TTC549 (cell line): ENCODE results near the gene HTRA3.

Experiments used
- FAIRE-seq: peaks from 2 replicates; lab custom pipeline; 2012; peaks lifted over from hg19 to GRCh38; lab: Jason Lieb, UNC

The HTRA3 gene

DNA sequence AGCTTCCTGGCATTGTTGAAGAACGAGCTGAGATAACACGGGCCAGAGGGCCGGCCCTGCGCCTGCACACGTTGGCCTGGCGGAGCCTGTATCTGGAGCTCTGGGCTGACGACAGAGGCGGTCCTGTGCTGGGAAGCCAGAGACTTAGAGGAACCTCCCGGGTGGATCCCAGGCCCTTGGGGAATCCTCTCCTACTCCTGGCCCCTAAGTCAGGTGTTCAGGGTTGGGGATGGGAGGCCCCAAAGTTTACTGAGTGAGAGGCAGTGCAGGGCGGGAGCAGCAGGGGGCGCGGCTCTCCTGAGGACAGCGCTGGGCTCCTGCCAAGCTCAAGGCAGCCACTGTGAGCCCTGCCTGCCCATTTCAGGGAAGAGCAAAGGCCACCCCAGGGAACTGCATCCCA lies 2.5 kb upstream of the HTRA3 start:
- FAIRE-seq: no peak

DNA sequence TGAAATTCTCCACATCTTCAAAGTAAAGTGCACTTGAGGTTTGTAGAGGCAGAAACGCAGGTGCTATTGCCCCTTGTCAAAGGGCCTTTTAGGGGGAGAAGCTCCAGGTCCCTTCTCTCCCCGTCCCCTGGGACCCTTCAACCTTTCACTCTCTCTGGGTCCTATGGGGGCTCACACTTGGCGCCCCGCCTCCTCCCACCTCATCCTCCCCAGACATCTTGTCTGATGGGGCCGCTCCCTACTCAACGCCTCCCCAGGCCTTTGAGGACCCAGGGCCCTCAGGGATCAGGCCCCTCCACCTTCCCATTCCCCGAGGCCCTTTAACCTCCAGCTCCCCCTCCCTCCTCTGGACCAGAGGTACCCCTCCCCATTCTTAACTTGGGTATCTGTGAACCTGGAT lies 1.3 kb upstream of the HTRA3 start:
- no peak for FAIRE-seq

DNA sequence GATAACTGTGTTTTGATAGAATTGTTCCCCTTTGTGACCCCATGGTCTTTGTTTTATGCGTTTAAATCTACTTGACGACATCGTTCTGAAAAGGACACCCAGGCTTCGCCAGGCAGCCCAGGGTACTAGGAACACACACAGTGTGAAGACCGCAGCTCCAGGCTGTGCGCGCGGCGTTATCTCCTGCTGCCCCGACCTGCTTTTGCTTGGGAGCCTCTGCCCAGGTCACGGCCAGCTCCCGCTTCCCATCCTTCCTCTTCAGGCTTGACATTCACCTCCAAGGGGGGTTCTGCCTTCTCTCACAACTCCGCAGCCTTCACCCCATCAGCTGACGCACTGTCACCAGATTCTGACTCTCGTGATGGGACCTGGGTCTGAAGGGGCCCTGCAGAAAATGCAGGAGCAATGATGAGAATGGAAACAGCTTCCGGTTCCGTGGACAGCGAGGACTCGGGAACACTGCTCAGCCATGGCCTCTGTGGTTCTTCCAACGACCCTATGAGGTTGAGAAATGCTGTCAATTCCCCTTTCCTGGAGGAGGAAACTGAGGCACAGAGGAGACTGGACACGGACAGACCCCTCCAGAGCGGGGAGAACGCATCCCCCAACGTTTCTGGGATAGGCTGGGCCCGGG lies 536 bp upstream of the HTRA3 start:
- FAIRE-seq: no peak

DNA sequence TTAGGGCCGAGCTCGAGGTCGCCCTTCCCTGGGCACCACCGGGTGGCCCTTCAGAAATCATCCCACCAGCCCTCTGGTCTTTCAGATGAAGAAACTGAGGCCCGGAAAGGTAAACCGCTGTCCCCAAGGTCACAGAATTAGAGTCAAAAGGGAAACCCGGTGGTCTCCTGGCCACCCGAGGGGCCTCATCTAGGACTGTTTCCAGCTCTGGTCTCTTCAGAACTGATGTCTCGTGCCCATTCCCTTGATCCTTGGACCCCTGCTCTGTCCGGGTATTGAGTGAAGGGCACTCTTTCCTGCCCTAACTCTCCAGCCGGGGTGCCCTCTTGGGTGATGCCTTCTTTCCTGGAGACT lies 841 bp downstream of the HTRA3 start:
- FAIRE-seq: no peak

DNA sequence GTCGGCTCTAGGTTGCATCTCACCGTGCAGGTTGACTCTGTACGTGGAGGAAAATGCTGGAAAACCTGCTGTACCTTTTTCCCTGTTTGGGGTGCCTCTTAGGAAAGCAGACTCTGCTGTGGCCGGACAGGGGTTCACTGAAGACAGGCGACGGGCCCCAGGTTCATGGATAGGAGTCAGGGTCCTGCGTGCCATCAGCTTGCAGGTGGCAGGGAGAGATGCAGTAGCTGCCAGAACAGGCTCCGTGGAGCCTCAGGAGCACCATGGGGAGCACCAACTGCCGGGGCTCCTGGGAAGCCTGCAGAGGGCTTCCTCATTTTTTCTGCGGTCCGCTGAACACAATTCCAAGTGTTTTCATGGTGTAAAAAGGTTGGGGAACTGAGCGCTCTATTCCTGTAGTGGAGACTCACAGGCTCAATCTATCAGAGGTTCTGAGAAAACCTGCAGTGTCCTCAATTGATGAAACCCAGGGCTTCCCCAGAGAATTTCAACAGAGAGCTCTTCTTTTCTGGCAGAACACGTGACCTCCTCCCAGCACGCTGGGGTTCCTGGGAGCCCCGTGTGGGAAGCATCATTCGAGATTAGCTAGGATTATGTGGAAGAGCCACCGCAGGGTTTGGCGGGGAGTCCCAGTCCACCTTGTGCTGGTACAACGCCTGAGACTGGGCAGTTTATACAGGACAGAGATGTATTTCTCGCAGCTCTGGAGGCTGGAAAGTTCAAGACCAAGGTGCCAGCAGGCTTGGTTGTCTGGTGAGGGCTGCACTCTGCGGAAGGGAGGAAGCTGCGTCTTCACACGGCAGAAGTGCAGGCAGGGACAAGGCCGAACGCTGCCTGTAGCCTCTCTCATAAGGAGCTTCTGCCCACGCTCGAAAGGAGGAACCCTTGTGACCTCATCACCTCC lies 1.6 kb downstream of the HTRA3 start:
- no peak for FAIRE-seq

DNA sequence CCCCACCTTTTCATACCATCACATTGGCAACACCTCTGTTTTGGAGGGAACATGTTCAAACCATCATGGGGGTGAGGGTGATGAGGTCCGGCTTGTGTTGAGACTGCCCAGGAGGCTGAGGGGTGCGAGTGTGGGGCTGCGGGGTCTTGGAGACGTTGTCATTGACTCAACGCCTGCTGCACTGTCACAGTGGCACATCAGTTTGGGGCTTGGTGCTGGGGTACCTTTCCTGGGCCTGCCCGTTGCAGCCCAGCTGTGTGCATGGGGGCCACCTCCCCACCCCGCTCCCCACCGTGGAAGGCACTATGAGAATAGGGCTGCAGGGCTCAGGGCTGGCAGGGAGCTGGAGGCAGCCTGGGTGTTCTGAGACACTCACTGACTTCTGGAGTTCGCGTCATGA lies 2.3 kb downstream of the HTRA3 start:
- FAIRE-seq: no peak

DNA sequence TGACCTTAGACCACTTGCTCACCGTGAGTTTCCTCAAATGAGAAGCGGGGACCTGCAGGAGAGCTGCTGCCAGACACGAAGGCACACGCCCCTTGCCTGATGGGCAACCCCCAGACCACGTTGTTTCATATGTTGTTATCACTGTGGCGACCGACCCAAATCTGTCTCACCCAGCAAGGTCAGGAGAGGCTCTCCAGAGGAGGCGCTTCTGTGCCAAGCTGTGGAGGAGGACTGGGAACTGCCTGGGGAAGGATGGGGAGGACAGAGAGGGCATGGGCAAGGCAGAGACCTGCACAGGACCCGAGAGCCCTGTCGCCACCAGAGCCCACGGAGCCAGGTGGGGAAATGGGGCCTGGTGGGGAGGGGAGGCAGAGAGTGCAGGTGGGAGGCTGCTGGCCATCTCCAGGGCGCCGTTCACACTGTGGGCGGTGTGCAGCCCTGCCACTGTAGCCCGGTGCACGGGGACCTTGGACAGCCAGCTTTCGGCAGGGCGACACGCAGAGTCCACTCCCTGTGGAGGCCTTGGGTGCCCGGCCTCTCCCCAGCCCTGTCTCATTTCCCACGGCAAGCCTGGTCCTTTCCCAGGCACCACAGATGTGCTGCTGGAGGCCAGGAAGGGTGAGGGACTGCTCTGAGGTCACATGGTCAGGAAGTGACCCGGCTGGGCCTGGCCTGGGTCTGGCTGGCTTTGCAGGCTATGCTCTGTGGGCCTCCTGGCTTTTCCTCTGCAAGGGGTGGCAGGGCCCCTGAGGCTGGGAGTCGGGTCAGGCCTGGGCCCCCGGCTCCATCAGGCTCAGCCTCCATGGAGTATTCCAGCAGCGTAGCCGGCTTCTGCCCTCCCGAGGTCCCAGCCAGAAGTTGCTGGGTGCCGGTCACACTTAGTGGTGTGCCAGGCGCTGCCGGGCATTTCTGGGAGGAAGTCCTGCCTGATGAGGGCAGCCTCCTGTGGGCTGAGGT lies 3.2 kb downstream of the HTRA3 start:
- no peak for FAIRE-seq

DNA sequence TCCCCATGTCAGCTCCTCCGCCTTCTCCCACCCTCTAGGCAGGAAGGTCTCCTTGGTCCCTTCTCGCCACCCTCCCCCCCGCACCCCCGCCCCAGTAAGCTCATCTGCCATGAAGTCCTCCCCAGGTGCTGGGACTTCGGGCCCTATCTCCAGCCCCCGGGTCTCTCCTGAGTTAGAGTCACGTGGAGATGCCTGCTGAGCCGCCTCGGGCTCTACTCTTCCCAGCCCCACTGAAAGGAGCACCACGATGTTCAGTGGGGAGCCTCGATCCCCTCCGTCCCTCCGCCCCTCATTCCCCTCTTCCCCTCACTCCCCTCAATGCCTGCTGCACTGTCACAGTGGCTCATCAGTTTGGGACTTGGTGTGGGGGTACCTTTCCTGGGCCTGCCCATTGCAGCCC lies 3.9 kb downstream of the HTRA3 start:
- FAIRE-seq: no peak

DNA sequence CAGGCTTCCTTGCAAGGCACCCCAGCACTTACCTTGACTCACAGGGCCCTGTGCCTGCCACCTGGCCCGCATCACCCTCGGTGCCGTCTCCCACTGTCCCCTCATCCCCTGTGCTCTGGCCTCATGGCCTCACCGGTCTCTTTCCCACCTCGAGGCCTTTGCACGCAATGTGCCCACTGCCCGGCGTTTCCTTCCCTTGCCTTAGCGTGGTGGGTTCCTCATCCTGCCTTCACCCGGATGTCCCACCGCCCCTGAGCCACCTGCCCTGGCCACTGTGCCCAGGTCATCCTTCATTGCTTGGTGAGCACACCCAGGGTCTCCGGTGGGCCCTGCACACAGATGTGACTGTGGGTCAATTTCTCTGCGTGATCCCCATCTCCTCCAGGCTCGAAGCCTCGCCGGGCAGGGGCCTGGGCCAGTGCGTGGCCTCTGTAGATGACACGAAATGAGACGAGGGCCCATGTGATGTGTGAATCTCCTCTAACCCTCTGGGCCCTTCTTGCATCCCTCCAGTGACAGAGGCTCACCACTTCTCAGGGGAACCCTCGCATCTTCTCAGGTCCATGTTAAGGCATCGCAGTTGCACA lies 4.6 kb downstream of the HTRA3 start:
- no peak for FAIRE-seq

DNA sequence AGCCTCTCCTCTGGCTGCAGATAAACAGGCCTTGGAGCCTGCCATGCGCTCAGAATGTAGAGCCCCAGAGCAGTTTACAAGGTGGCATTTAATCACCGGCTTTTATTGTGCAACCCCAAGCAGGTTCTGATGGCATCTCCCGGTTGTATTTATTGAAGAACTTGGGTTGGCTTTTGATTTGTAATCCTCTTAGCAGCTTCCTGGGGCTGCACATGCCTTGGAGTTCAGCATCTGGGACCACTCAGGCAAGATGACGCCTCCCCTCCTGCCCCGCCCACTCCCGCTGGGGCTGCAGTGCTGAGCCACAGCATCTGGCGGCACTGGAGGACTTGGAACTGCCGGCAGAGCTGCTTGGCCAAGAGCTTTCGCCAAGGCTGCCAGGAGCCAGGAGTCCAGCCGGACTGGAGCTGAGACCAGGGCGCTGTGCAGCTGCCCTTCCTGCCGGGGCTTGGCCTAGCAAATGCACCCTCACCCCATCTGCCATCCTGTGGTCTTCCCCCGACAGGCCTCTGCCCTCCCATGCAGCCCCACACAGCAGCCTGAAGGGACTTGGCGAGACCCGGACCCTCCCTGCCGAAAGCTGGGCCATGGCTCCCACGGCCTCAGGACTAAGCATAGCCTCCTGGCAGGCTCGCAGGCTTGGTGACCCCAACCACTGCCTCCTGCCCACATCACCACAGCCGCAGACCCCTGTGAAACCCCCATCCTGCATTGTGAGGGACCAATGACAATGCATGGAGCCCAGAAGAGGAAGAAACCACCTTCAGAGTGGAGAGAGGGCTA lies 5.4 kb downstream of the HTRA3 start:
- FAIRE-seq: no peak

DNA sequence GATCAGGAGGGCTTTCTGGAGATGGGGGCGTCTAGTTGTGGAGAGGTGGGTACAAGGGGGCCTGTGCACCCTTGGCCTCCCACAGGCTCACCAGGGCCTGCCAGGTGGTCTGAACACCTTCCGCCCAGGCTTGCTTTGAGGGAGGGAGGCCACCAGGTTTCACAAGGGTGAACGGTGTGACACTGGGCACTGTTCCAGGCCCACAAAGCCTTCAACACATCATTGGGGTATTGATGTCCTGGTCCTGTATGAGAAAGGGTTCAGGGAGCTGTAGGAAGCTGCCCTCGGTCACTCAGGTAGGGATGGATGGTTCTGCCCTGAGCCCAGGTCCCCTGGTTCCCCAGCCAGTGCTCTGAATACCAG lies 6.0 kb downstream of the HTRA3 start:
- FAIRE-seq: no peak

DNA sequence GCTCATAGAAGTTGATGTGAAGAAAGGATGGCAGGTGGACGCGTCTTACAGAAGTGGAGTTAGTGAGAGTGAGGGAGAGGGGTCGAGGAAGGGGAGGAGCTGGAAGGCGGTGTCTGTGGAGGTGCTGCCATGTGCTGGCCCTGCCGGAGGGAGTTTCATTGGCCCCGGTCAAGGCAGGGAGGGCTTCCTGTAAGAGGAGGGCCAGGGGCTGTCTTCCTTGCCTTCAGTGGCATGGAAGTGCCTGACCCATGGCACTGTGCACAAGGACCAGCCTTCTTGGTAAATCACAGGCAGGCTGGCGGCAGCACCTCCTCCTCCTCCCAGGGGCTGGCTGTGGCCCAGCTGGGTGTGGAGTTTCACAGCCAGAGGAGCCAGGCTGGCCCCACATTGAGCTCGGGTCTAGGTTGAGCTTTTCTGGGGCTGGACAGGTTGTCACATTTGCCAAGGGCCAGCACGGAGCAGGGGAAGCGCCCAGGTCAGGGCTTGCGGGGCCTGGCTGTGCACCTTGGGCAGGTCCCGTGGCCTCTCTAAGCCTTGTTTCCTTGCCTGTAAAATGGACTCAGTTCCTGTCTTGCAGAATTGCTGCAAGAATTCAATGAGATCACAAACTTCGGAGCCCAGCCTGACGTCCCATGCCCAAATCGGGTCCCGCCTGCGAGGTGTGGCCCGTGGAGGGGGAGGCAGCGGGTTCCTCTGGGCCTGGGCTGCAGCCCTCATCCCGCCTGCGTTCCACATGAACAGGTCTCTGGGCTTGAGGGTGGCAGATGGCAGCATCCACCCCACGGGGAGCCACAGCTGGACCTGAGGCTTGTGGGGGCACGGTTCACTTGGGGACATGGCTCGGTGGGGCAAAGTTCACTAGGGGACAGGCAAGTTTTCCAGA lies 7.0 kb downstream of the HTRA3 start:
- no peak for FAIRE-seq

DNA sequence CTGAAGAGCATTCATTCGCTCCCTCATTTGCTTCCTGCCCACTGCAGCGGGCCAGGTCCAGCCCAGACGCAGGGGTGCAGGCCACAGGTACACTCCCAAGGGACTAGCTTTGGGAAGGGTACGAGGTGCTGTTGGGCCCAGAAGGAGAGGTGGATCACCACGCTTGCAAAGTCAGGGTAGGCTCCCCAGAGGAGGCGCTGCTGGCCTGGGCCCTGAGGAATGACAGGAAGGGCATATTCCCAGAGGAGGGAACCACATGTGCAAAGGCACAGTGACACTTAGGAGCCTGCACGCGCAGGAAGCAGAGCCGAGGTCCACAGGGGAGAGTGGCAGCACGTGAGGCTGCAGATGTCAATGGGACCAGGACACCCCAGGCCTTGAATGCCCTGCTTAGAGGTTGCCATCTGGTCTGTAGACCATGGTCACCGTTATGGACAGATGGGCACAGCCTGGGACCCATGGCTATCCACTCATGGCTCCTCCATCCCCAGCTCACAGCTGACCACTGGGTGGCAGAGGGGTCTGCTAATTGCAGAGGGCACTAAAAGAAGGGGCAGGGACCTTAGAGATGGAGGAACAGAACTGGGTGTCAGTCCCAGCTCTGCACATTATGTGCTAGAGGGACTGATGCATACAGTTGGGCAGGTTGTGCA lies 7.9 kb downstream of the HTRA3 start:
- no peak for FAIRE-seq

DNA sequence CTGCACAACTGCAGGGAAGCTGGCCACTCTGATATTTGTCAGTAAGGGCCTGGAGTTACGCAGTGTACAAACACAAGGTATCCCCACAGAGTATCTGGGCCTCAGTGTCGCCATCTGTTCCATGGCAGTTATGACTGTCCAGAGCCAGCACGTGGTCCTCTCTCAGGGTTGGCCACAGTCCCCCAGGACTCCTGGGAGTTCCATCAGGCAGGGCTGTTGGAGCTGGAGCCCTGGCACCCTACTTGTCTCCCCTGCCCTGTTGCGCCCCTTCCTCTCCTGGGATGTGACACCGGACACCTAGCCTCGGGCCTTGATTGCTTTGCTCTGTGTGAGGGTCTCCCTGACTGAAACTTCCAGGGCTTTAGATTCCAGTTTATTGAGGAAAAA lies 8.4 kb downstream of the HTRA3 start:
- no peak for FAIRE-seq

DNA sequence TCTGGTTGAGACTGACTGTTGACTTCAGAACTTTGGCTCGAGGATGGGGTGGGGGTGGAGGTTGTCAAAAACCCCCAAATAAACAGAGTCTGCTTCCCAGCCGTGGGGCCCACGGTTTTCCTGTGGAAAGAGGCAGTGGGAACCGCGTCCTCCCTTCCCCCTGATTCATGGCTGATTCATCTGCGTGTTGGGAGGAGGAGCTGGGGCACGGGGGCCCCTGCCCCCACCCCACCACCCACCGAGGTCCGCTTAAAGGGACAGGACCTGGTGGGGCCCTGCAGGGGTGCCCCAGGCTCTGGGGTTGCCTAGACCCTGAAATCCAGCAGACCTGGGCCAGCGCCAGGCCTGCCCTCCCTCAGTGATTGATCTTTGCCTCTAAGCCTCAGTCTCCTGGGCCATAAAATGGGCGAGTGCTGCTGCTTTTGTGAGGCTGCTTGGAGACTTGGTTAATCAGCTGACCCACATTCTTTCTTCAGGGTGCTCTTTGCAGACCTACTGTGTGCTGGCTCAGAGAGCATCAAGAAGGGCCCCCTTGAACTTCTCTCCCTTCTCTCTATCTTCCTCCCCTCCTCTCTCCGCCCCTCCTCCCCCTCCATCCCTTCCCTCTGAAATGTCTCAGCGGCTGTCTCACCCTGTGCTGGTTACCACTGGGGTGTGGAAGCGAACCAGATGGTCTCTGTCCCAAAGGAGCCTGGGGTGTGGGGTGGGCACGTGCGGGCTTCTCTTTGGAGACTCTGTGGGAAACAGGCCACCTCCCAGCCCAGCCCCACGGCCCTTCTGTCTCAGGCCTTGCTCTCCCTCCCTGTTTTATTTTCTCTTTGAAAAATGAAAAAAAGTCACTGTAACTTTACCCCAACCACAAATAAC lies 9.1 kb downstream of the HTRA3 start:
- FAIRE-seq: no peak

DNA sequence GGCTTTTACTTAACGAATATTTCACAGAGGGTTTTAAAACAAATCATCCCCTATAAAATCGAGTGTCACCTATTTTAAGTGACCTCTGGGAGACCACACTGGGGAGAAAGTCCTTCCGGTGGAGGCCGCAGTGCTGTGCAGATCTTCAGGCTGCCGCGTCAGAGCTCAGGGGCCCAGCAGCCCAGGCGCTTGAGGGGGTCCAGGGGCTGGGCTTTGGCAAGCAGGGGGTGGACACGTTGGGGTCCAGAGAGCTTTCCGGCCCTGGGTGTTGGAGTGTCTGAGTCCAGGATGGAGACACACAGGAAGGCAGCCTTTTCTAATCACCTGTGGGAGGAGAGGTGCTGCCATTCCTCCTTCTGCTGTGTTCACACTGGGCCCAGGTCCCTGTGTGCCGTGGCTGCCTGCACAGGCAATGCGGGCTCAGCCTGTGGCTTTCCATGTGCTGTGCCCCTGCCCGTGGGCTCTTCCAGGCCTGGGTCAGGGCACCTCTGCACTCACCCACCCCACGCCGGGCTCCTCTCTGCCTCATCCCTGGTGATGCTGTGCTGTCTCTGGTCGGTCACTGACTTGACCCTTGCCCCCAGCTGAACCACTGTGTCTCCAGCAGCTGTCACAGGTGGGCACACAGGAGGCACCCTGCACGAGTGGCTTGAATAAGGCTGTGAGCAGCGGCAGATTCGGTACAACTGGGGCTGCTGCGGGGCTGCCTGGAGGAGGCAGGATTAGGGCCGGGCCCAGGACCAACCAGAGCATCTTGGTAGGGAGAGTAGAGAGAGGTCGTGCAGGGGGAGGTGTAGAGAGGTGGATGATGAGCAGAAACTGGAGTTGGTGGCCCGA lies 10.0 kb downstream of the HTRA3 start:
- no peak for FAIRE-seq

DNA sequence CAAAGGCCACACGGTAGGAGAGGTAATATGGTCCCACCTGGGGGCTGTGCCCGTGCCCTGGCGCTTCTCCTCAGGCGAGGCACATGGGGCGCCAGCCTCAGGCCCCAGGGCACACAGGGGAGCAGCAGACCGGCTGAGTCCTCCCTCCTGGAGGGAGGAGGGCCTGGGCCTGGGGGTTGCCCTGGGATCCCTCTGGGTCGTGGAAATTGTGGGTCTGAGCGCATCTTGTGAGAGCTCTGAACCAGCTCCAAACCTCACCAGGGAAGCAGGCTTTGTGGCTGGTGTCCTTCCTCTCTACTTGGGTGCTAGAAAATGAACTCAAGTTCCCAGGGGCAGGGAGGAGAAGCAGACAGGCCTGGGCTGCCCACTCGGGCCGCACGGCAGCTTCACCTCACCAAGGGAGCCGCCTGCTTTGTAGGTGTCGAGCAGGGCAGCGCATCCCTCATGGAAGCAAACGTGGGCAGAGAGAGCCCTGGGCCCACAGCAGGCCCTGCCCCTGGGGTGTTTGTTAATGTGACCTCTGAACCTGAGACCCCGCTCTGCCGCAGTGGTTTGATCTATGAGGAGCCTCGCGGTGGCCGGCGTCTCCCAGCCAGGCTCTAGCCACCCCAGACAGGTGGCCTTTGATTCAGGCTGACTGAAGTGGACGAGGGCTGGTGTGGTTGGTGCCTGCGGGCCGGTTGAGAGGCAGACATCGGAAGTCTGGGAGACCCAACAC lies 10.8 kb downstream of the HTRA3 start:
- no peak for FAIRE-seq
